PC-3 (cell line): ENCODE results near the gene EIF6. TPM values are rescaled to one million over a fixed set of nuclear protein-coding genes. Genes with fewer than 3 reads are reported as not detected.

Experiments
- ATAC-seq: fragments of 200-7000 bp; cut with Tn5 transposase; 2 replicates; pipeline ENCODE4 v1.9.1; 2020; ENCODE audit warnings: mild to moderate bottlenecking, moderate library complexity
- BruUV-seq: library from RNA; stranded (reverse); fragments of 400-500 nt; replicated peaks from 2 replicates; lab custom pipeline; 2021; lab: Mats Ljungman, UMichigan
- CTCF ChIA-PET: fragments of 300-600 bp; sonication (Branson Sonifier 250); formaldehyde crosslinking; loops from one replicate; lab custom pipeline; 2022; ENCODE audit warnings: antibody characterized with exemption; lab: Charles Lee
- POLR2A ChIA-PET: fragments of 300-600 bp; sonication (Branson Sonifier 250); formaldehyde crosslinking; loops from one replicate; lab custom pipeline; 2022; ENCODE audit warnings: antibody characterized with exemption; ENCODE audit not compliant: unreplicated experiment; lab: Charles Lee
- DNase-seq: peaks from one replicate; pipeline ENCODE4 v3.0.0-alpha.2; 2015
- H2AFZ ChIP-seq: fragments of 300-600 bp; sonication (generic); 2 replicates; pipeline ENCODE4 v1.6.0; 2016; ENCODE audit warnings: antibody characterized with exemption, low read length
- H3F3A ChIP-seq: fragments of 300-600 bp; sonication (generic); one replicate; pipeline ENCODE4 v1.6.0; 2017; ENCODE audit warnings: antibody characterized with exemption, low read length, control low read depth, mild to moderate bottlenecking; ENCODE audit not compliant: unreplicated experiment
- H3K27ac ChIP-seq: fragments of 300-600 bp; sonication (generic); 2 replicates; pipeline ENCODE4 v1.5.1; 2016; ENCODE audit warnings: mild to moderate bottlenecking, low read length
- H3K27me3 ChIP-seq: fragments of 300-600 bp; sonication (generic); 2 replicates; pipeline ENCODE4 v1.6.1; 2016; ENCODE audit warnings: low read length, mixed read lengths
- H3K36me3 ChIP-seq: fragments of 300-600 bp; sonication (generic); 2 replicates; pipeline ENCODE4 v1.6.1; 2016; ENCODE audit warnings: low read depth, mixed run types, low read length, mixed read lengths
- H3K4me1 ChIP-seq: fragments of 300-600 bp; sonication (generic); 2 replicates; pipeline ENCODE4 v1.5.1; 2016; ENCODE audit warnings: low read length; ENCODE audit not compliant: insufficient read depth
- H3K4me2 ChIP-seq: fragments of 300-600 bp; sonication (generic); 2 replicates; pipeline ENCODE4 v1.6.0; 2016; ENCODE audit warnings: low read length
- H3K4me3 ChIP-seq: fragments of 300-600 bp; sonication (generic); 2 replicates; pipeline ENCODE4 v1.5.1; 2016; ENCODE audit warnings: mild to moderate bottlenecking, low read length, mixed read lengths
- H3K79me2 ChIP-seq: fragments of 300-600 bp; sonication (generic); 2 replicates; pipeline ENCODE4 v1.6.1; 2017; ENCODE audit warnings: low read length, mixed read lengths
- H3K9ac ChIP-seq: fragments of 300-600 bp; sonication (generic); 2 replicates; pipeline ENCODE4 v1.6.0; 2016; ENCODE audit warnings: mild to moderate bottlenecking, low read length
- H3K9me2 ChIP-seq: fragments of 300-600 bp; sonication (generic); replicated peaks from 2 replicates; pipeline ENCODE4 v1.6.1; 2016; ENCODE audit warnings: mixed run types, low read length, mixed read lengths
- H3K9me3 ChIP-seq: fragments of 300-600 bp; sonication (generic); 2 replicates; pipeline ENCODE4 v1.6.1; 2016; ENCODE audit warnings: low read length, mixed read lengths
- H4K20me1 ChIP-seq: fragments of 300-600 bp; sonication (generic); 2 replicates; pipeline ENCODE4 v1.6.1; 2016; ENCODE audit warnings: low read length, mixed read lengths
- CTCF ChIP-seq: fragments of 300-600 bp; sonication (generic); conservative IDR thresholded peaks from 2 replicates; pipeline ENCODE4 v1.5.1; 2017; ENCODE audit warnings: antibody characterized with exemption, low read depth, mild to moderate bottlenecking, low read length
- EZH2 ChIP-seq: fragments of 300-600 bp; sonication (generic); IDR thresholded peaks from one replicate; pipeline ENCODE4 v1.6.1; 2017; ENCODE audit warnings: antibody characterized with exemption, mild to moderate bottlenecking, low read length; ENCODE audit not compliant: unreplicated experiment
- EZH2phosphoT487 ChIP-seq: fragments of 300-600 bp; sonication (generic); IDR thresholded peaks from 2 replicates; pipeline ENCODE4 v1.6.1; 2018; ENCODE audit warnings: mild to moderate bottlenecking, antibody characterized with exemption, low read length, borderline replicate concordance
- intact Hi-C: fragments of 100-400 bp; cut with micrococcal nuclease; formaldehyde crosslinking; loops from 2 replicates; pipeline ENCODE4 v1.9.0; 2023
- total RNA-seq: library from RNA; depleted of rRNA; stranded (reverse); fragments of >200 nt; gene quantifications from 2 replicates; pipeline ENCODE4 v1.2.3, GENCODE V29; 2014

Gene EIF6
- total RNA-seq, 1 experiment from 2014 or later = 292 TPM

DNA sequence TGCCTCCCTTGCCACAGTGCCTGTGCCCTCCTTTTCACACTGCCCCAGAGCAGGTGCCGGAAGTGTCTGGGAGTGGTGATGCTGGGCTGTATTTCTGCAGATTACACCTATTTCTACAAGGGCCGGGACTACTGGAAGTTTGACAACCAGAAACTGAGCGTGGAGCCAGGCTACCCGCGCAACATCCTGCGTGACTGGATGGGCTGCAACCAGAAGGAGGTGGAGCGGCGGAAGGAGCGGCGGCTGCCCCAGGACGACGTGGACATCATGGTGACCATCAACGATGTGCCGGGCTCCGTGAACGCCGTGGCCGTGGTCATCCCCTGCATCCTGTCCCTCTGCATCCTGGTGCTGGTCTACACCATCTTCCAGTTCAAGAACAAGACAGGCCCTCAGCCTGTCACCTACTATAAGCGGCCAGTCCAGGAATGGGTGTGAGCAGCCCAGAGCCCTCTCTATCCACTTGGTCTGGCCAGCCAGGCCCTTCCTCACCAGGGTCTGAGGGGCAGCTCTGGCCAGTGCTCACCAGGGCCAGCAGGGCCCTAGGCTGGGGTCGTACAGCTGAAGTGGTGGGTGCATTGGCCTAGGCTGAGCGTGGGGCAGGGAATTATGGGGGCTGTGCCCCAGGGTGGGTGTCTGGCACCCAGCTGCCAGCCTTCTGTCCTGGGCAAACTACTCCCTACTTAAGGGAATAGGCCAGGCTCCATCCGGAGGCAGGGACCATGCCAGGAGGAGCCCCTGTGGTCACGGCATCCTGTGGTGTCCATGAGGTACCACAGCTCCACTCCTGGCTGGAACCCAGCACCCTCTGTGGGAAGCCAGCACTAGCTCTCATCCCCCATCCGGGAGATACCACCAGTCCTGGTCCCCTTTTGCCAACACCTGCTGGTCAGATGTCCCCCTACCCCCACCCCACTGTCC lies 10.1 kb downstream of the EIF6 start:
- Histone ChIP-seq H3K4me1 (peaks cover 12% of the 10 kb centered on the region), H3K4me2 (no peak overlapping the region), H3K36me3 (peaks cover 17% of the 10 kb centered on the region), H3F3A (peaks cover 11% of the 10 kb centered on the region), H3K9me3 (no peaks in the 10 kb centered on the region), H3K79me2 (peaks cover 12% of the 10 kb centered on the region), H3K9me2 (no peaks in the 10 kb centered on the region), H4K20me1 (no peaks in the 10 kb centered on the region), H2AFZ (no peak overlapping the region), H3K9ac (no peak overlapping the region), H3K27me3 (no peaks in the 10 kb centered on the region), H3K4me3 (no peak overlapping the region), H3K27ac (no peak overlapping the region)
- BruUV-seq = no TSS peak
- TF ChIP-seq EZH2 = no peak
- no peak for TF ChIP-seq EZH2phosphoT487
- TF ChIP-seq CTCF = no peak
- ChIA-PET POLR2A (no interaction called here), CTCF (no interaction called here)
- DNase-seq (no peak), ATAC-seq (no peak)
- intact Hi-C loops = no loop called here

GRCh38 chr20:35273449-35274171 lies 11.0 kb downstream of the EIF6 start:
- peaks cover 4% of the 10 kb centered on the region for H3F3A ChIP-seq
- ChIA-PET POLR2A (no interaction called here), CTCF (no interaction called here)
- no peak overlapping the region for H3K27ac ChIP-seq
- H3K9ac ChIP-seq = no peak overlapping the region
- H3K27me3 ChIP-seq = no peaks in the 10 kb centered on the region
- no TSS peak for BruUV-seq
- H3K4me1 ChIP-seq = peaks cover 12% of the 10 kb centered on the region
- intact Hi-C loops = no loop called here
- no peak overlapping the region for H2AFZ ChIP-seq
- TF ChIP-seq EZH2phosphoT487 (no peak), CTCF (no peak), EZH2 (no peak)
- DNase-seq (no peak), ATAC-seq (no peak)
- H3K79me2 ChIP-seq = peaks cover 12% of the 10 kb centered on the region
- no peaks in the 10 kb centered on the region for H3K9me2 ChIP-seq
- no peak overlapping the region for H3K4me2 ChIP-seq
- H4K20me1 ChIP-seq = no peaks in the 10 kb centered on the region
- peaks cover 9% of the 10 kb centered on the region for H3K36me3 ChIP-seq
- H3K4me3 ChIP-seq = no peak overlapping the region
- H3K9me3 ChIP-seq = no peaks in the 10 kb centered on the region
